HepG2 (cell line): ENCODE data around the gene SLC35B1. TPM values are rescaled to one million over a fixed set of nuclear protein-coding genes. Genes with fewer than 3 reads are reported as not detected.

ENCODE experiments used
- CENPT ChIP-seq: sonication (generic); formaldehyde crosslinking; IDR thresholded peaks from 2 replicates; pipeline ENCODE4 v1.8.0; 2022; ENCODE audit warnings: low read depth, mild to moderate bottlenecking, moderate library complexity, missing genetic modification reagents
- FOXA3 ChIP-seq: IDR thresholded peaks from 2 replicates; pipeline ENCODE4 v1.6.1; 2016; ENCODE audit warnings: missing genetic modification reagents, missing compliant biosample characterization
- HCFC1 ChIP-seq: fragments of 150-350 bp; IDR thresholded peaks from 2 replicates; pipeline ENCODE4 v1.6.1; 2014; ENCODE audit warnings: low read depth, low read length
- KDM4B ChIP-seq: sonication (generic); formaldehyde crosslinking; IDR thresholded peaks from 2 replicates; pipeline ENCODE4 v1.4.0; 2020; ENCODE audit warnings: missing genetic modification reagents
- PHF20 ChIP-seq: sonication (generic); formaldehyde crosslinking; IDR thresholded peaks from 2 replicates; pipeline ENCODE4 v1.5.0; 2020; ENCODE audit warnings: mild to moderate bottlenecking, missing genetic modification reagents
- SMARCC2 ChIP-seq: fragments of 450-650 bp; IDR thresholded peaks from 2 replicates; pipeline ENCODE4 v1.6.1; 2017; ENCODE audit warnings: antibody characterized with exemption, mild to moderate bottlenecking
- ZNF235 ChIP-seq: sonication (generic); formaldehyde crosslinking; IDR thresholded peaks from 2 replicates; pipeline ENCODE4 v1.8.1; 2023; ENCODE audit warnings: mild to moderate bottlenecking, missing genetic modification reagents, borderline replicate concordance
- ZNF431 ChIP-seq: sonication (generic); formaldehyde crosslinking; IDR thresholded peaks from 2 replicates; pipeline ENCODE4 v1.9.0; 2022; ENCODE audit warnings: missing genetic modification reagents, low read depth, mild to moderate bottlenecking, borderline replicate concordance
- polyA plus RNA-seq, 8 experiments: library from polyadenylated mRNA; depleted of rRNA in 3 of 8; stranded (reverse) in 7 of 8; unstranded in 1 of 8; fragments of >200 nt; fragmentation: Illumina TruSeq in 4 of 8; extraction: Trizol in 4 of 8; gene quantifications; 2 replicates each; pipeline versions ENCODE4 v1.2.1 to v1.2.3, GENCODE V29; 2011 to 2016; ENCODE audit warnings: low read depth in 4 of 8, missing spikeins in 1 of 8, mixed read lengths in 1 of 8; ENCODE audit not compliant: insufficient read depth in 1 of 8
- total RNA-seq, 5 experiments: library from RNA; depleted of rRNA; stranded (reverse); fragments of >200 nt; fragmentation: Illumina TruSeq; extraction: Trizol; gene quantifications; 2 replicates each; pipeline ENCODE4 v1.2.3, GENCODE V29; 2016; ENCODE audit warnings: low read depth in 1 of 5
- TF ChIP-seq, protein P1 (sequence below): sonication (generic); formaldehyde crosslinking; IDR thresholded peaks from 2 replicates; pipeline ENCODE4 v1.4.0; 2020; ENCODE audit warnings: missing genetic modification reagents, mild to moderate bottlenecking, borderline replicate concordance
- TF ChIP-seq, protein P2 (sequence below): sonication (generic); formaldehyde crosslinking; IDR thresholded peaks from 2 replicates; pipeline ENCODE4 v1.5.0; 2020; ENCODE audit warnings: mild to moderate bottlenecking, missing genetic modification reagents
- TF ChIP-seq, protein P3 (sequence below): sonication (generic); formaldehyde crosslinking; IDR thresholded peaks from 2 replicates; pipeline ENCODE4 v1.8.0; 2022; ENCODE audit warnings: low read depth, missing genetic modification reagents
- TF ChIP-seq, protein P4 (sequence below): sonication (generic); formaldehyde crosslinking; IDR thresholded peaks from 2 replicates; pipeline ENCODE4 v1.4.0; 2020; ENCODE audit warnings: missing genetic modification reagents, borderline replicate concordance
- TF ChIP-seq, protein P5 (sequence below): sonication (generic); formaldehyde crosslinking; IDR thresholded peaks from 2 replicates; pipeline ENCODE4 v1.5.1; 2020; ENCODE audit warnings: mild to moderate bottlenecking, missing genetic modification reagents, moderate library complexity

SLC35B1 gene
- total and polyA plus RNA-seq, 2 of the 13 experiments (the other 11 are each of a cell fraction or from before 2014, with no cell fraction given) = 99.6 to 113 TPM

DNA sequence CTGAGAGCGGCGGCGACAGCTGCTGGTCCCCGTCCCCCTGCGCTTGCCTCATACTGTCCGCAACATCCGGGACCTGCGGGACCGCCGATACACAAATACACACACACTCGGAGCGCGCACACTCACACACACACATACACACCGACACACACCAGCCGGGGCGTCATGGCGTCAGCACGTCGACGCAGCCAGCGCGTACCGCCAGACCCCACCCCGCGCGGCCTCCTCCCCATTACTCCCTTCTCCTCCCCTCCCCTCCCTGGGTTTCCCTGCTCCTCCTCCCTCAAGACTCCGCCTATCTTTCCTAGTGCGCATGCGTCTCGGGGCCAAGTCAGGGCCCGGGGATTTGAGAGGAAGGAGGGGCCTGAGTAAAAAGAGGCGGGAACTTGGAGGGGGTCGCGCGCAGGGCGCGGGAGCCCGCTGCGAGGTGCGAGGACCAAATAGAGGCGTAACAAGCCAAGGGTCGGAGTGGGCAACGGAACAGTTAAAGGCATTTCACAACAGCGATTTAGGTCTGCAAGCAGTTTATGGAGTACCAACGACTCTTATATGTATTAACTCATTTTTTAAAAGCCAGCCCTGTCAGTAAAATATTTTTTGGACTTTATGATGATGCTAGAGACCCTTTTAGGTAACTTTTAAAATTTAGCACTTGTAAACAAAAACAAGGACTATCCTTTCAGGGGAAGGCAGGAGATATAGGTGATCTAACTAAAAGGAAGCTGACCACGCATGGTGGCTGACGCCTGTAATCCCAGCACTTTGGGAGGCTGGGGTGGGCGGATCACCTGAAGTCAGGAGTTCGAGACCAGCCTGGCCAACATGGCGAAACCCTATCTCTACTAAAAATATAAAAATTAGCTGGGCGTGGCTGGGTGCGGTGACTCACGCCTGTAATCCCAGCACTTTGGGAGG is 29.6 kb downstream of the SLC35B1 start, which contains the start of gene SPOP (continued):
- TF ChIP-seq ZNF235 (peak; percentile 81; the same call in 1 of the 2 replicates), HCFC1 (peak; percentile 40; the same call in 1 of the 2 replicates), PHF20 (peak; percentile 62; the same call in 1 of the 2 replicates), ZNF431 (CRISPR knock-in tag) (peak; percentile 95; the same call in 1 of the 2 replicates), SMARCC2 (no peak), KDM4B (CRISPR knock-in tag) (no peak; the same call in 1 of the 2 replicates), FOXA3 (peak; percentile 88), CENPT (CRISPR knock-in tag) (peak; percentile 90; the same call in 1 of the 2 replicates)
- TF ChIP-seq, protein P1, sequence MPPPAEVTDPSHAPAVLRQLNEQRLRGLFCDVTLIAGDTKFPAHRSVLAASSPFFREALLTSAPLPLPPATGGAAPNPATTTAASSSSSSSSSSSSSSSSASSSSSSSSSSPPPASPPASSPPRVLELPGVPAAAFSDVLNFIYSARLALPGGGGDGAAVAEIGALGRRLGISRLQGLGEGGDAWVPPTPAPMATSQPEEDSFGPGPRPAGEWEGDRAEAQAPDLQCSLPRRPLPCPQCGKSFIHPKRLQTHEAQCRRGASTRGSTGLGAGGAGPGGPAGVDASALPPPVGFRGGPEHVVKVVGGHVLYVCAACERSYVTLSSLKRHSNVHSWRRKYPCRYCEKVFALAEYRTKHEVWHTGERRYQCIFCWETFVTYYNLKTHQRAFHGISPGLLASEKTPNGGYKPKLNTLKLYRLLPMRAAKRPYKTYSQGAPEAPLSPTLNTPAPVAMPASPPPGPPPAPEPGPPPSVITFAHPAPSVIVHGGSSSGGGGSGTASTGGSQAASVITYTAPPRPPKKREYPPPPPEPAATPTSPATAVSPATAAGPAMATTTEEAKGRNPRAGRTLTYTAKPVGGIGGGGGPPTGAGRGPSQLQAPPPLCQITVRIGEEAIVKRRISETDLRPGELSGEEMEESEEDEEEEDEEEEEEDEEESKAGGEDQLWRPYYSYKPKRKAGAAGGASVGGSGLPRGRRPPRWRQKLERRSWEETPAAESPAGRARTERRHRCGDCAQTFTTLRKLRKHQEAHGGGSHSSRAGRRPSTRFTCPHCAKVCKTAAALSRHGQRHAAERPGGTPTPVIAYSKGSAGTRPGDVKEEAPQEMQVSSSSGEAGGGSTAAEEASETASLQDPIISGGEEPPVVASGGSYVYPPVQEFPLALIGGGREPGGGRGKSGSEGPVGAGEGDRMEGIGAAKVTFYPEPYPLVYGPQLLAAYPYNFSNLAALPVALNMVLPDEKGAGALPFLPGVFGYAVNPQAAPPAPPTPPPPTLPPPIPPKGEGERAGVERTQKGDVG = peak; percentile 96; the same call in 1 of the 2 replicates
- TF ChIP-seq, protein P2, sequence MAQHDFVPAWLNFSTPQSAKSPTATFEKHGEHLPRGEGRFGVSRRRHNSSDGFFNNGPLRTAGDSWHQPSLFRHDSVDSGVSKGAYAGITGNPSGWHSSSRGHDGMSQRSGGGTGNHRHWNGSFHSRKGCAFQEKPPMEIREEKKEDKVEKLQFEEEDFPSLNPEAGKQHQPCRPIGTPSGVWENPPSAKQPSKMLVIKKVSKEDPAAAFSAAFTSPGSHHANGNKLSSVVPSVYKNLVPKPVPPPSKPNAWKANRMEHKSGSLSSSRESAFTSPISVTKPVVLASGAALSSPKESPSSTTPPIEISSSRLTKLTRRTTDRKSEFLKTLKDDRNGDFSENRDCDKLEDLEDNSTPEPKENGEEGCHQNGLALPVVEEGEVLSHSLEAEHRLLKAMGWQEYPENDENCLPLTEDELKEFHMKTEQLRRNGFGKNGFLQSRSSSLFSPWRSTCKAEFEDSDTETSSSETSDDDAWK (CRISPR knock-in tag) = no peak
- TF ChIP-seq, protein P3, sequence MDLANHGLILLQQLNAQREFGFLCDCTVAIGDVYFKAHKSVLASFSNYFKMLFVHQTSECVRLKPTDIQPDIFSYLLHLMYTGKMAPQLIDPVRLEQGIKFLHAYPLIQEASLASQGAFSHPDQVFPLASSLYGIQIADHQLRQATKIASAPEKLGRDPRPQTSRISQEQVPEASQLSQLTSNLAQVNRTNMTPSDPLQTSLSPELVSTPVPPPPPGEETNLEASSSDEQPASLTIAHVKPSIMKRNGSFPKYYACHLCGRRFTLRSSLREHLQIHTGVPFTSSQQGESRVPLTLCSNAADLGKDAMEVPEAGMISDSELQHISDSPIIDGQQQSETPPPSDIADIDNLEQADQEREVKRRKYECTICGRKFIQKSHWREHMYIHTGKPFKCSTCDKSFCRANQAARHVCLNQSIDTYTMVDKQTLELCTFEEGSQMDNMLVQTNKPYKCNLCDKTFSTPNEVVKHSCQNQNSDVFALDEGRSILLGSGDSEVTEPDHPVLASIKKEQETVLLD (CRISPR knock-in tag) = peak; percentile 84
- TF ChIP-seq, protein P4, sequence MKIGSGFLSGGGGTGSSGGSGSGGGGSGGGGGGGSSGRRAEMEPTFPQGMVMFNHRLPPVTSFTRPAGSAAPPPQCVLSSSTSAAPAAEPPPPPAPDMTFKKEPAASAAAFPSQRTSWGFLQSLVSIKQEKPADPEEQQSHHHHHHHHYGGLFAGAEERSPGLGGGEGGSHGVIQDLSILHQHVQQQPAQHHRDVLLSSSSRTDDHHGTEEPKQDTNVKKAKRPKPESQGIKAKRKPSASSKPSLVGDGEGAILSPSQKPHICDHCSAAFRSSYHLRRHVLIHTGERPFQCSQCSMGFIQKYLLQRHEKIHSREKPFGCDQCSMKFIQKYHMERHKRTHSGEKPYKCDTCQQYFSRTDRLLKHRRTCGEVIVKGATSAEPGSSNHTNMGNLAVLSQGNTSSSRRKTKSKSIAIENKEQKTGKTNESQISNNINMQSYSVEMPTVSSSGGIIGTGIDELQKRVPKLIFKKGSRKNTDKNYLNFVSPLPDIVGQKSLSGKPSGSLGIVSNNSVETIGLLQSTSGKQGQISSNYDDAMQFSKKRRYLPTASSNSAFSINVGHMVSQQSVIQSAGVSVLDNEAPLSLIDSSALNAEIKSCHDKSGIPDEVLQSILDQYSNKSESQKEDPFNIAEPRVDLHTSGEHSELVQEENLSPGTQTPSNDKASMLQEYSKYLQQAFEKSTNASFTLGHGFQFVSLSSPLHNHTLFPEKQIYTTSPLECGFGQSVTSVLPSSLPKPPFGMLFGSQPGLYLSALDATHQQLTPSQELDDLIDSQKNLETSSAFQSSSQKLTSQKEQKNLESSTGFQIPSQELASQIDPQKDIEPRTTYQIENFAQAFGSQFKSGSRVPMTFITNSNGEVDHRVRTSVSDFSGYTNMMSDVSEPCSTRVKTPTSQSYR (CRISPR knock-in tag) = peak; percentile 56; the same call in 1 of the 2 replicates
- TF ChIP-seq, protein P5, sequence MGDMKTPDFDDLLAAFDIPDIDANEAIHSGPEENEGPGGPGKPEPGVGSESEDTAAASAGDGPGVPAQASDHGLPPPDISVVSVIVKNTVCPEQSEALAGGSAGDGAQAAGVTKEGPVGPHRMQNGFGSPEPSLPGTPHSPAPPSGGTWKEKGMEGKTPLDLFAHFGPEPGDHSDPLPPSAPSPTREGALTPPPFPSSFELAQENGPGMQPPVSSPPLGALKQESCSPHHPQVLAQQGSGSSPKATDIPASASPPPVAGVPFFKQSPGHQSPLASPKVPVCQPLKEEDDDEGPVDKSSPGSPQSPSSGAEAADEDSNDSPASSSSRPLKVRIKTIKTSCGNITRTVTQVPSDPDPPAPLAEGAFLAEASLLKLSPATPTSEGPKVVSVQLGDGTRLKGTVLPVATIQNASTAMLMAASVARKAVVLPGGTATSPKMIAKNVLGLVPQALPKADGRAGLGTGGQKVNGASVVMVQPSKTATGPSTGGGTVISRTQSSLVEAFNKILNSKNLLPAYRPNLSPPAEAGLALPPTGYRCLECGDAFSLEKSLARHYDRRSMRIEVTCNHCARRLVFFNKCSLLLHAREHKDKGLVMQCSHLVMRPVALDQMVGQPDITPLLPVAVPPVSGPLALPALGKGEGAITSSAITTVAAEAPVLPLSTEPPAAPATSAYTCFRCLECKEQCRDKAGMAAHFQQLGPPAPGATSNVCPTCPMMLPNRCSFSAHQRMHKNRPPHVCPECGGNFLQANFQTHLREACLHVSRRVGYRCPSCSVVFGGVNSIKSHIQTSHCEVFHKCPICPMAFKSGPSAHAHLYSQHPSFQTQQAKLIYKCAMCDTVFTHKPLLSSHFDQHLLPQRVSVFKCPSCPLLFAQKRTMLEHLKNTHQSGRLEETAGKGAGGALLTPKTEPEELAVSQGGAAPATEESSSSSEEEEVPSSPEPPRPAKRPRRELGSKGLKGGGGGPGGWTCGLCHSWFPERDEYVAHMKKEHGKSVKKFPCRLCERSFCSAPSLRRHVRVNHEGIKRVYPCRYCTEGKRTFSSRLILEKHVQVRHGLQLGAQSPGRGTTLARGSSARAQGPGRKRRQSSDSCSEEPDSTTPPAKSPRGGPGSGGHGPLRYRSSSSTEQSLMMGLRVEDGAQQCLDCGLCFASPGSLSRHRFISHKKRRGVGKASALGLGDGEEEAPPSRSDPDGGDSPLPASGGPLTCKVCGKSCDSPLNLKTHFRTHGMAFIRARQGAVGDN = peak; percentile 98
